B cell (primary cell): ENCODE results near the gene CDK5RAP2.

ENCODE experiments used
- EZH2 ChIP-seq: IDR thresholded peaks from 2 replicates; pipeline ENCODE4 v1.6.1; 2012; ENCODE audit warnings: borderline replicate concordance, low read depth, mild to moderate bottlenecking, moderate library complexity, low read length; ENCODE audit not compliant: insufficient read depth, poor library complexity, severe bottlenecking
- TF ChIP-seq, protein P1 (sequence below): fragments of 200-600 bp; IDR thresholded peaks from one replicate; pipeline ENCODE4 v1.8.0; 2022; ENCODE audit warnings: antibody characterized with exemption, mild to moderate bottlenecking

DNA sequence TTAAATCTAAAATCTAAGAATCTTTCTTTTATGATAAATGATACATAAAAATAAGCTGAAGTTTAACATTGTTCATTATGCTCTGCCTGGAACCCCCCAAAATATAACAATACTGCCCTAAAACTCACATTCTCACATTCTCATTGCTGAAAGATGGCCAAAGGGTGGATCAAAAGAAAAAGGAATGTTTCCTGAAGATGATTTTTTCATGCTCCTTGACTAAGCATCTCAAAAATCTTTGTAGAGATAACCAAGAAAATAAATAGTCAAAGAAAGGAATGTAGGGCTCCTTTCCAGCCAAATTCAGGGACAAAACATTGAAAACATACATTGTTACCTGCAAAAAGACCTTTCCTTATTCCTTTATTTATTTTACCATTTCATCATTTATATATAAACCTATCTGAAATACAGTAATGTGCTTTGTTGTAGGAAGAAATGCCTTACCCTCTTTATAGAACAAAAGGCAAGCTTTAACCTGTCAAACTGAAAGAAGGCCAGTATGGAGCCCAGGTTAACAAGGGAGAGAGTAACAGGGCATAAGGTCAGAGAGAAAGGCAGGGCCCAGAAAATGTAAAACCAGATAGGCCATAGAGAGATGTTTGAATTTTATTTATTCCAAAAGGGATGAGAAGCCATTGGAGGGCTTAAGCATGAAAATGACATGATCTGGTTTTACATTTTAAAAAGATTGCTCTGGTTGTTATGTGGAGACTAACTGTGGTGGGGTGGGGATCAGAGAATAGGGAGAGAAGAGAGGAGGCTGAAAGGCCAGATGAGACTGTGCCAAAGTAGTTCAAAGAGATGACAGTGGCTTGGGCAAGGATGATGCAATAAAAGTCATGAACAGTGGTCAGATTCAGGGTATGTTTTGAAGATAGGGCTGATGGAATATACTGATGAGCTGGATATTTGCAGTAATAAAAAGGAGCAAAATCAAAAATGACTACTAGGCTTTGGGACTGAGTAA lies 37.3 kb upstream of the CDK5RAP2 start:
- TF ChIP-seq, protein P1, sequence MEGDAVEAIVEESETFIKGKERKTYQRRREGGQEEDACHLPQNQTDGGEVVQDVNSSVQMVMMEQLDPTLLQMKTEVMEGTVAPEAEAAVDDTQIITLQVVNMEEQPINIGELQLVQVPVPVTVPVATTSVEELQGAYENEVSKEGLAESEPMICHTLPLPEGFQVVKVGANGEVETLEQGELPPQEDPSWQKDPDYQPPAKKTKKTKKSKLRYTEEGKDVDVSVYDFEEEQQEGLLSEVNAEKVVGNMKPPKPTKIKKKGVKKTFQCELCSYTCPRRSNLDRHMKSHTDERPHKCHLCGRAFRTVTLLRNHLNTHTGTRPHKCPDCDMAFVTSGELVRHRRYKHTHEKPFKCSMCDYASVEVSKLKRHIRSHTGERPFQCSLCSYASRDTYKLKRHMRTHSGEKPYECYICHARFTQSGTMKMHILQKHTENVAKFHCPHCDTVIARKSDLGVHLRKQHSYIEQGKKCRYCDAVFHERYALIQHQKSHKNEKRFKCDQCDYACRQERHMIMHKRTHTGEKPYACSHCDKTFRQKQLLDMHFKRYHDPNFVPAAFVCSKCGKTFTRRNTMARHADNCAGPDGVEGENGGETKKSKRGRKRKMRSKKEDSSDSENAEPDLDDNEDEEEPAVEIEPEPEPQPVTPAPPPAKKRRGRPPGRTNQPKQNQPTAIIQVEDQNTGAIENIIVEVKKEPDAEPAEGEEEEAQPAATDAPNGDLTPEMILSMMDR: no peak
- TF ChIP-seq EZH2: no peak
